H9 (cell line): ENCODE results near the gene DCC. TPM values are rescaled to one million over a fixed set of nuclear protein-coding genes. Genes with fewer than 3 reads are reported as not detected.

Source experiments
- DNase-seq: peaks from one replicate; pipeline ENCODE4 v3.0.0-alpha.2; 2017
- H2AFZ ChIP-seq: one replicate; pipeline ENCODE4 v1.6.1; 2013; ENCODE audit warnings: mild to moderate bottlenecking, low read length, control low read depth, moderate library complexity
- H2AK5ac ChIP-seq: 2 replicates; pipeline ENCODE4 v1.6.1; 2013; ENCODE audit warnings: low read length, control low read depth, mixed read lengths; ENCODE audit not compliant: insufficient read length
- H2BK120ac ChIP-seq: one replicate; pipeline ENCODE4 v1.6.1; 2013; ENCODE audit warnings: low read depth, mild to moderate bottlenecking, low read length, control low read depth, inconsistent platforms; ENCODE audit not compliant: poor library complexity, severe bottlenecking
- H2BK12ac ChIP-seq: 2 replicates; pipeline ENCODE4 v1.6.1; 2013; ENCODE audit warnings: low read length, control low read depth, mixed read lengths, low read depth; ENCODE audit not compliant: insufficient read length
- H2BK15ac ChIP-seq: 2 replicates; pipeline ENCODE4 v1.6.1; 2013; ENCODE audit warnings: low read depth, low read length, control low read depth
- H2BK20ac ChIP-seq: one replicate; pipeline ENCODE4 v1.6.1; 2013; ENCODE audit warnings: low read depth, mild to moderate bottlenecking, low read length, control low read depth, inconsistent platforms; ENCODE audit not compliant: poor library complexity, severe bottlenecking
- H2BK5ac ChIP-seq: 2 replicates; pipeline ENCODE4 v1.6.1; 2013; ENCODE audit warnings: low read length, control low read depth, mixed read lengths; ENCODE audit not compliant: insufficient read length
- H3K14ac ChIP-seq: 2 replicates; pipeline ENCODE4 v1.6.1; 2013; ENCODE audit warnings: low read length, control low read depth; ENCODE audit not compliant: insufficient read depth
- H3K18ac ChIP-seq: 2 replicates; pipeline ENCODE4 v1.6.1; 2013; ENCODE audit warnings: low read depth, mild to moderate bottlenecking, mixed read lengths, low read length, control low read depth; ENCODE audit not compliant: insufficient read length
- H3K23ac ChIP-seq: 2 replicates; pipeline ENCODE4 v1.6.1; 2013; ENCODE audit warnings: low read length, control low read depth, mixed read lengths, low read depth; ENCODE audit not compliant: insufficient read length
- H3K23me2 ChIP-seq: 2 replicates; pipeline ENCODE4 v1.6.1; 2013; ENCODE audit warnings: low read depth, mild to moderate bottlenecking, mixed read lengths, low read length, control low read depth; ENCODE audit not compliant: insufficient read length, poor library complexity, severe bottlenecking
- H3K27ac ChIP-seq: 2 replicates; pipeline ENCODE4 v1.5.1; 2013; ENCODE audit warnings: low read length, control low read depth, mixed read lengths, low read depth; ENCODE audit not compliant: insufficient read length
- H3K27me3 ChIP-seq: 2 replicates; pipeline ENCODE4 v1.6.1; 2013; ENCODE audit warnings: low read length, control low read depth, inconsistent platforms; ENCODE audit not compliant: insufficient read depth
- H3K4ac ChIP-seq: 2 replicates; pipeline ENCODE4 v1.6.1; 2013; ENCODE audit warnings: low read depth, mild to moderate bottlenecking, control low read depth, inconsistent platforms, low read length, moderate library complexity
- H3K4me1 ChIP-seq: 2 replicates; pipeline ENCODE4 v1.6.1; 2013; ENCODE audit warnings: low read length, control low read depth, inconsistent platforms; ENCODE audit not compliant: insufficient read depth
- H3K4me2 ChIP-seq: 2 replicates; pipeline ENCODE4 v1.6.1; 2013; ENCODE audit warnings: low read length, control low read depth, mixed read lengths; ENCODE audit not compliant: insufficient read length, insufficient read depth
- H3K56ac ChIP-seq: 2 replicates; pipeline ENCODE4 v1.6.1; 2013; ENCODE audit warnings: low read depth, mild to moderate bottlenecking, mixed read lengths, low read length, control low read depth; ENCODE audit not compliant: insufficient read length
- H3K79me1 ChIP-seq: 2 replicates; pipeline ENCODE4 v1.6.1; 2013; ENCODE audit warnings: low read depth, mild to moderate bottlenecking, moderate library complexity, low read length, control low read depth, inconsistent platforms; ENCODE audit not compliant: insufficient read depth, poor library complexity, severe bottlenecking
- H3K79me2 ChIP-seq: 2 replicates; pipeline ENCODE4 v1.6.1; 2013; ENCODE audit warnings: low read length, control low read depth, inconsistent platforms; ENCODE audit not compliant: insufficient read depth
- H3K9ac ChIP-seq: 2 replicates; pipeline ENCODE4 v1.6.1; 2013; ENCODE audit warnings: low read length, control low read depth, mixed read lengths; ENCODE audit not compliant: insufficient read length; ENCODE audit errors: extremely low read depth
- H3K9me3 ChIP-seq: one replicate; pipeline ENCODE4 v1.6.1; 2013; ENCODE audit warnings: low read depth, low read length, inconsistent platforms; ENCODE audit not compliant: control insufficient read depth
- H3T11ph ChIP-seq: one replicate; pipeline ENCODE4 v1.6.1; 2013; ENCODE audit warnings: mild to moderate bottlenecking, low read length, control low read depth, inconsistent platforms
- H4K20me1 ChIP-seq: one replicate; pipeline ENCODE4 v1.6.1; 2013; ENCODE audit not compliant: control insufficient read depth, insufficient read length, insufficient read depth
- H4K5ac ChIP-seq: 2 replicates; pipeline ENCODE4 v1.6.1; 2013; ENCODE audit warnings: low read depth, mild to moderate bottlenecking, mixed read lengths, low read length, control low read depth; ENCODE audit not compliant: insufficient read length
- H4K8ac ChIP-seq: replicated peaks from 2 replicates; pipeline ENCODE4 v1.6.1; 2013; ENCODE audit warnings: low read length, control low read depth, mixed read lengths, low read depth; ENCODE audit not compliant: insufficient read length
- H4K91ac ChIP-seq: 2 replicates; pipeline ENCODE4 v1.6.1; 2013; ENCODE audit warnings: low read depth, mild to moderate bottlenecking, moderate library complexity, mixed read lengths, low read length, control low read depth; ENCODE audit not compliant: insufficient read length
- H3K27ac Mint-ChIP-seq, 3 experiments: 2 replicates in 2 of 3; 3 replicates in 1 of 3; pipeline ENCODE4 v1.8.0; 2020 to 2021; ENCODE audit warnings: mixed read lengths in 3 of 3, mild to moderate bottlenecking in 1 of 3, moderate library complexity in 1 of 3
- H3K27me3 Mint-ChIP-seq: 2 replicates; pipeline ENCODE4 v1.8.0; 2021; ENCODE audit warnings: low read depth, mild to moderate bottlenecking, moderate library complexity, mixed read lengths
- H3K36me3 Mint-ChIP-seq, 3 experiments: 2 replicates in 2 of 3; 3 replicates in 1 of 3; pipeline ENCODE4 v1.8.0; 2020 to 2021; ENCODE audit warnings: low read depth in 3 of 3, mixed read lengths in 3 of 3; ENCODE audit not compliant: insufficient read depth in 1 of 3
- H3K4me1 Mint-ChIP-seq, 2 experiments: 2 replicates each; pipeline ENCODE4 v1.8.0; 2020; ENCODE audit warnings: mixed read lengths in 2 of 2
- H3K4me3 Mint-ChIP-seq, 2 experiments: 2 replicates in 1 of 2; 3 replicates in 1 of 2; pipeline ENCODE4 v1.8.0; 2020 to 2021; ENCODE audit warnings: mild to moderate bottlenecking in 2 of 2, mixed read lengths in 2 of 2, moderate library complexity in 1 of 2
- H3K9me3 Mint-ChIP-seq, 2 experiments: 2 replicates in 1 of 2; 3 replicates in 1 of 2; pipeline ENCODE4 v1.8.0; 2020; ENCODE audit warnings: mild to moderate bottlenecking in 2 of 2, mixed read lengths in 2 of 2, moderate library complexity in 1 of 2
- CTCF ChIP-seq: fragments of 200-600 bp; sonication (generic); conservative IDR thresholded peaks from 3 replicates; pipeline ENCODE4 v1.8.0; 2021; ENCODE audit warnings: antibody characterized with exemption, mild to moderate bottlenecking
- WGBS: extraction: QIAGEN DNeasy Blood & Tissue Kit; methylation state at CpG from one replicate; pipeline ENCODE4 v1.1.7; 2013; ENCODE audit warnings: missing lambda C conversion rate, low lambda C conversion rate, mixed read lengths; ENCODE audit not compliant: insufficient read length; ENCODE audit errors: extremely low coverage; 5-methylcytosine and 5-hydroxymethylcytosine counted together
- total RNA-seq: library from RNA; stranded (reverse); gene quantifications from 2 replicates; pipeline ENCODE4 v1.2.1, GENCODE V29; 2021

Gene DCC
- total RNA-seq, 1 experiment from 2014 or later, result 0.35 TPM

- no peak overlapping the region for H3K4me3 Mint-ChIP-seq
- Histone ChIP-seq H2BK15ac (no peak overlapping the region), H4K20me1 (no peaks in the 10 kb centered on the region), H3K18ac (no peak overlapping the region), H3K4me1 (no peaks in the 10 kb centered on the region), H2BK12ac (no peak overlapping the region), H3K9ac (no peak overlapping the region), H4K8ac (no peak overlapping the region), H3K23me2 (no peaks in the 10 kb centered on the region), H3K27me3 (no peaks in the 10 kb centered on the region), H2BK120ac (no peak overlapping the region), H3K4me2 (no peak overlapping the region), H3K56ac (no peak overlapping the region), H3K14ac (no peak overlapping the region), H3K79me2 (no peaks in the 10 kb centered on the region), H2BK20ac (no peak overlapping the region), H3K79me1 (no peaks in the 10 kb centered on the region), H3K23ac (no peak overlapping the region), H2BK5ac (no peak overlapping the region), H4K5ac (no peak overlapping the region), H3K27ac (no peak overlapping the region), H3K9me3 (no peaks in the 10 kb centered on the region), H4K91ac (no peak overlapping the region), H3K4ac (no peak overlapping the region), H2AFZ (no peak overlapping the region), H2AK5ac (no peak overlapping the region), H3T11ph (no peak overlapping the region)
- H3K27ac Mint-ChIP-seq, result no peak overlapping the region
- no peaks in the 10 kb centered on the region for H3K36me3 Mint-ChIP-seq
- H3K9me3 Mint-ChIP-seq, result no peaks in the 10 kb centered on the region; a peak in 1 of 5 replicates
- no peaks in the 10 kb centered on the region; the same call in 1 of the 2 replicates for H3K27me3 Mint-ChIP-seq
- no CpG with 5 or more reads among the region's 6 CpGs for WGBS
- no peak for DNase-seq
- H3K4me1 Mint-ChIP-seq, result no peaks in the 10 kb centered on the region
- no peak for TF ChIP-seq CTCF
Measured at GRCh38 chr18:52937840-52938239, 597.8 kb downstream of the DCC start.
